Measurements from ENCODE around the gene C2CD2. TPM values are rescaled to one million over a fixed set of nuclear protein-coding genes. Genes with fewer than 3 reads are reported as not detected.

C2CD2 gene
- total RNA-seq, 2 donors from 2014 or later, result 13.3 to 16.1 TPM

GRCh38 chr21:41861987-41862386 lies 91.8 kb downstream of the C2CD2 start:
- intact Hi-C loops (cut with DNase I), result no loop called here
- Histone ChIP-seq H3K9ac (ENCODE audit: low read depth in 2 of 2, low read length in 2 of 2) (no peak overlapping the region), H3K4me1 (no peaks in the 10 kb centered on the region), H3K27me3 (no peaks in the 10 kb centered on the region), H3K4me3 (no peak overlapping the region), H3K9me3 (no peaks in the 10 kb centered on the region), H3K27ac (no peak overlapping the region), H3K36me3 (no peaks in the 10 kb centered on the region)
- DNase-seq, result no peak
- TF ChIP-seq, protein P1, sequence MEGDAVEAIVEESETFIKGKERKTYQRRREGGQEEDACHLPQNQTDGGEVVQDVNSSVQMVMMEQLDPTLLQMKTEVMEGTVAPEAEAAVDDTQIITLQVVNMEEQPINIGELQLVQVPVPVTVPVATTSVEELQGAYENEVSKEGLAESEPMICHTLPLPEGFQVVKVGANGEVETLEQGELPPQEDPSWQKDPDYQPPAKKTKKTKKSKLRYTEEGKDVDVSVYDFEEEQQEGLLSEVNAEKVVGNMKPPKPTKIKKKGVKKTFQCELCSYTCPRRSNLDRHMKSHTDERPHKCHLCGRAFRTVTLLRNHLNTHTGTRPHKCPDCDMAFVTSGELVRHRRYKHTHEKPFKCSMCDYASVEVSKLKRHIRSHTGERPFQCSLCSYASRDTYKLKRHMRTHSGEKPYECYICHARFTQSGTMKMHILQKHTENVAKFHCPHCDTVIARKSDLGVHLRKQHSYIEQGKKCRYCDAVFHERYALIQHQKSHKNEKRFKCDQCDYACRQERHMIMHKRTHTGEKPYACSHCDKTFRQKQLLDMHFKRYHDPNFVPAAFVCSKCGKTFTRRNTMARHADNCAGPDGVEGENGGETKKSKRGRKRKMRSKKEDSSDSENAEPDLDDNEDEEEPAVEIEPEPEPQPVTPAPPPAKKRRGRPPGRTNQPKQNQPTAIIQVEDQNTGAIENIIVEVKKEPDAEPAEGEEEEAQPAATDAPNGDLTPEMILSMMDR (IDR thresholded peaks at IDR 0.05), result no peak

- Histone ChIP-seq H3K27ac (no peak overlapping the region), H3K27me3 (no peaks in the 10 kb centered on the region), H3K36me3 (no peaks in the 10 kb centered on the region), H3K9me3 (no peaks in the 10 kb centered on the region), H3K4me1 (no peaks in the 10 kb centered on the region), H3K4me3 (no peak overlapping the region), H3K9ac (ENCODE audit: low read depth in 2 of 2, low read length in 2 of 2) (no peak overlapping the region)
- TF ChIP-seq, protein P1 (IDR thresholded peaks at IDR 0.05), result no peak
- no peak for DNase-seq
- intact Hi-C loops (cut with DNase I), result no loop called here
These were observed 92.6 kb downstream of the C2CD2 start for GRCh38 chr21:41861255-41861654.

DNA sequence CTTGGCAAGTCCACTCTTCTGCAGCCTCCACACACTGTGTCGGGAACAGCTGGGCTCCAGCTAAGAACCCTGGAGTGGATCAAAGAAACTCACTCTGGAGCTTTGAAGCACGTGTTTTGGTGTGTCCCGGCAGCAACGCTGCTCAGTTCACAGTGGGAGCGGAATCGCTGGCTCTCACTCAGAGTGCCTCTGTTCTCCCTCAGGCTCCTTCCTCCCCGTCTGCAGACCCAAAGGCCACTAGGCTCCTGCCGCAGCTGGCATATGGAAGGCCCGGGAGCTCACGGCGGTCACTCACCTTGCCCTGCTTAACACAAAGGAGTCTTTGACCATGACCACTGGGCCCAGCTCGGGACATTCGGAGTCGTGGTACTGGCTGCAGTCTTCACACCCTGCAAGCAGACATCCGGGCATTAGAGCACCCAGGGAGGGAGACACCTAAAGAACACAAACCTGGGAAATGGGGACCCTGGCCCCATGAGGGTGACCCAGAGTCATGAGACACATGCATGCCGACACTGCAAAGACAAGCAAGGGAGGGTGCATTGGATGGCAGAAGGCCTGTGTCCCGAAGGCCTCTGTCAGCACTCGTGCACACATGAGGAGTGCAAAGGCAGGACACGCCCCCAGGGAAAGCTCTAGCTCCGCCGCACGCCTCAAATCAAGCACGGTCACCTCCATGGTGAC lies 94.4 kb downstream of the C2CD2 start:
- no peak for DNase-seq
- no peaks in the 10 kb centered on the region for H3K36me3 ChIP-seq

DNA sequence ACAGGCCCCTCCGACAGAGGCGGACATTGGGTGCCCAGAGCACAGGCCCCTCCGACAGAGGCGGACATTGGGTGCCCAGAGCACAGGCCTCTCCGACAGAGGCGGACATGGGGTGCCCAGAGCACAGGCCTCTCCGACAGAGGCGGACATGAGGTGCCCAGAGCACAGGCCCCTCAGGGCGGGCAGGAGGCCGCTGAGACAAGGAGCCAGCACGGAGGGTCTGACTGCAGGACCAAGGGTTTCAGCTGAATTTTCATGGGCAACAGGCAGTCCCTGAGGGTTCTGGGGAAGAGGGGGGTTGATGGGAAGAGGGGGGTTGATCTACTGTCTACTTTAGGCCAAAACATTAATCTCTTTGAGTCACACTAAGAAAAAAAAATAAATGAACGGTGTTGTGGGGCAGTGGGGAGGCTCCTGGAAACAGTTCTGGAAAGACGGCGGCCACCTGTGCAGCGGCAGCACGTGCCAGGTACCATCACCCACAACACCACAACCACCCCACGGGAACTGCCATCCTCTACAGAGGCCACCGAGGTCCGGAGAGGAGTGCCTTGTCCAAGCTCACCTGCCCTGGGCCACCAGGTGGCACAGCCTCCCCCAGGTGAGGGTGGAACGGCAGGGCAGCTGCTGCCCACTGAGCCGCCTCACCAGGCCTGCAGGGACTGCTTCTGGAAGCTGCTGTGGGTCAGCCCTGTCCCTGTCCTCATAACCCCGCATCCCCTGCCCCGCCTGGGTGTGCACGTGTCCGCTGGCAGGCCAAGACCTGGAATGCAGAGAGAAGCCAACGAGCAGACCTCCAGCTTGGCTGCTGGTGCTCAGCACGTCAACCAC lies 95.1 kb downstream of the C2CD2 start:
- H3K36me3 ChIP-seq, result no peaks in the 10 kb centered on the region
- H3K27me3 ChIP-seq, result no peaks in the 10 kb centered on the region
- TF ChIP-seq, protein P1 (IDR thresholded peaks at IDR 0.05), result no peak
- DNase-seq, result no peak
- intact Hi-C loops (cut with DNase I), result no loop called here
- no peak overlapping the region for H3K27ac ChIP-seq
- H3K9me3 ChIP-seq, result no peaks in the 10 kb centered on the region
- H3K4me3 ChIP-seq, result no peak overlapping the region
- H3K4me1 ChIP-seq, result no peaks in the 10 kb centered on the region
- no peak overlapping the region for H3K9ac ChIP-seq (ENCODE audit: low read depth in 2 of 2, low read length in 2 of 2)

More for the DNA sequence above, 94.4 kb downstream of the C2CD2 start:
- TF ChIP-seq, protein P1 (IDR thresholded peaks at IDR 0.05), result no peak
- Histone ChIP-seq H3K4me1 (no peaks in the 10 kb centered on the region), H3K27me3 (no peaks in the 10 kb centered on the region), H3K4me3 (no peak overlapping the region), H3K9me3 (no peaks in the 10 kb centered on the region), H3K27ac (no peak overlapping the region), H3K9ac (ENCODE audit: low read depth in 2 of 2, low read length in 2 of 2) (no peak overlapping the region)
- intact Hi-C loops (cut with DNase I), result no loop called here

GRCh38 chr21:41857771-41858300 lies 96.0 kb downstream of the C2CD2 start:
- intact Hi-C loops (cut with DNase I), result no loop called here
- H3K36me3 ChIP-seq, result no peaks in the 10 kb centered on the region
- TF ChIP-seq, protein P1 (IDR thresholded peaks at IDR 0.05), result no peak

More at GRCh38 chr21:41857771-41858300, 96.0 kb downstream of the C2CD2 start:
- H3K4me3 ChIP-seq, result no peak overlapping the region
- no peaks in the 10 kb centered on the region for H3K9me3 ChIP-seq
- no peaks in the 10 kb centered on the region for H3K4me1 ChIP-seq
- H3K27ac ChIP-seq, result no peak overlapping the region
- no peak overlapping the region for H3K9ac ChIP-seq (ENCODE audit: low read depth in 2 of 2, low read length in 2 of 2)
- DNase-seq, result no peak
- H3K27me3 ChIP-seq, result no peaks in the 10 kb centered on the region

Data from colonic mucosa (tissue), 4 donors.